Caco-2 (cell line): ENCODE measurements around the gene HOMER1. TPM values are rescaled to one million over a fixed set of nuclear protein-coding genes. Genes with fewer than 3 reads are reported as not detected.

Source experiments
- BruUV-seq: library from RNA; stranded (reverse); fragments of 400-500 nt; replicated peaks from 2 replicates; lab custom pipeline; 2021; lab: Mats Ljungman, UMichigan
- CTCF ChIA-PET: fragments of 300-600 bp; sonication (Branson Sonifier 250); formaldehyde crosslinking; loops from one replicate; lab custom pipeline; 2022; ENCODE audit warnings: antibody characterized with exemption; lab: Charles Lee
- POLR2A ChIA-PET: fragments of 300-600 bp; sonication (Branson Sonifier 250); formaldehyde crosslinking; loops from one replicate; lab custom pipeline; 2022; ENCODE audit warnings: antibody characterized with exemption; lab: Charles Lee
- DNase-seq, 2 experiments: peaks; one replicate each; pipeline versions ENCODE4 v3.0.0 to v3.0.0-alpha.2; 2020 to 2022
- H3K27me3 ChIP-seq: replicated peaks from 2 replicates; pipeline ENCODE4 v1.6.0; 2011; ENCODE audit warnings: low read length; ENCODE audit not compliant: control insufficient read depth, insufficient read depth
- H3K36me3 ChIP-seq: 2 replicates; pipeline ENCODE4 v1.5.1; 2011; ENCODE audit warnings: low read length; ENCODE audit not compliant: control insufficient read depth, insufficient read depth
- H3K4me1 ChIP-seq: fragments of 250-450 bp; sonication (Bioruptor Pico); 2 replicates; pipeline ENCODE4 v1.5.1; 2020; ENCODE audit warnings: mild to moderate bottlenecking
- H3K4me3 ChIP-seq: 2 replicates; pipeline ENCODE4 v1.5.1; 2011; ENCODE audit warnings: low read depth, mild to moderate bottlenecking, control low read depth, low read length
- H3K9me3 ChIP-seq: fragments of 250-450 bp; sonication (Bioruptor Pico); 2 replicates; pipeline ENCODE4 v1.5.1; 2020; ENCODE audit warnings: mild to moderate bottlenecking, moderate library complexity
- H3K27ac Mint-ChIP-seq: one replicate; pipeline ENCODE4 v1.8.0; 2022; ENCODE audit warnings: mixed read lengths; ENCODE audit not compliant: unreplicated experiment
- H3K27me3 Mint-ChIP-seq: one replicate; pipeline ENCODE4 v1.8.0; 2022; ENCODE audit warnings: mixed read lengths; ENCODE audit not compliant: insufficient read depth, unreplicated experiment
- H3K36me3 Mint-ChIP-seq: one replicate; pipeline ENCODE4 v1.8.0; 2022; ENCODE audit warnings: mild to moderate bottlenecking, mixed read lengths; ENCODE audit not compliant: insufficient read depth, unreplicated experiment
- H3K4me1 Mint-ChIP-seq: one replicate; pipeline ENCODE4 v1.8.0; 2022; ENCODE audit warnings: low read depth, mixed read lengths; ENCODE audit not compliant: unreplicated experiment
- H3K4me3 Mint-ChIP-seq: one replicate; pipeline ENCODE4 v1.8.0; 2022; ENCODE audit warnings: mild to moderate bottlenecking, moderate library complexity, mixed read lengths; ENCODE audit not compliant: unreplicated experiment
- H3K9me3 Mint-ChIP-seq: one replicate; pipeline ENCODE4 v1.8.0; 2022; ENCODE audit warnings: mixed read lengths; ENCODE audit not compliant: unreplicated experiment
- CTCF ChIP-seq, 2 experiments: fragments of 200-600 bp in 1 of 2; IDR thresholded peaks; 1 replicate in 1 of 2; 2 replicates in 1 of 2; pipeline versions ENCODE4 v1.5.1 to v1.8.0; 2011 to 2022; ENCODE audit warnings: antibody characterized with exemption in 1 of 2, control low read depth in 1 of 2, inconsistent platforms in 1 of 2, low read depth in 1 of 2, low read length in 1 of 2, mild to moderate bottlenecking in 1 of 2, moderate library complexity in 1 of 2; ENCODE audit not compliant: insufficient read depth in 1 of 2, severe bottlenecking in 1 of 2, unreplicated experiment in 1 of 2
- intact Hi-C: fragments of 100-400 bp; cut with micrococcal nuclease; formaldehyde crosslinking; loops from one replicate; pipeline ENCODE4 v1.10.0; 2022; ENCODE audit not compliant: unreplicated experiment
- total RNA-seq: library from RNA; stranded (reverse); gene quantifications from 2 replicates; pipeline ENCODE4 v1.2.3, GENCODE V29; 2022

The HOMER1 gene
- total RNA-seq, 1 experiment from 2014 or later = 22.2 TPM

GRCh38 chr5:79464695-79465332 lies 49.1 kb downstream of the HOMER1 start:
- peak in 1 of 2 experiments; percentile 11 for DNase-seq
- H3K27me3 ChIP-seq = no peaks in the 10 kb centered on the region
- peak; percentile 60 to 66 for TF ChIP-seq CTCF (IDR thresholded peaks at IDR 0.05; ENCODE audit: insufficient read depth in 1 of 2, low read depth in 1 of 2, low read length in 1 of 2, severe bottlenecking in 1 of 2, unreplicated experiment in 1 of 2)
- Mint-ChIP-seq H3K27me3 (no peaks in the 10 kb centered on the region), H3K4me1 (peaks cover 9% of the 10 kb centered on the region), H3K9me3 (no peaks in the 10 kb centered on the region), H3K27ac (no peak overlapping the region), H3K36me3 (no peaks in the 10 kb centered on the region), H3K4me3 (no peak overlapping the region)
- intact Hi-C loops = loop anchor here (1.0 to 2.0 kb wide), 4 partner anchors 130 to 440 kb away; no protein-coding TSS in a partner anchor
- no peaks in the 10 kb centered on the region for H3K36me3 ChIP-seq
- ChIA-PET POLR2A (no interaction called here), CTCF (no interaction called here)
- H3K4me3 ChIP-seq = no peak overlapping the region
- no peaks in the 10 kb centered on the region for H3K9me3 ChIP-seq
- no TSS peak for BruUV-seq
- H3K4me1 ChIP-seq = peaks cover 7% of the 10 kb centered on the region; the same call in 1 of the 2 replicates

GRCh38 chr5:79464278-79464677 lies 49.7 kb downstream of the HOMER1 start:
- H3K4me1 ChIP-seq = peaks cover 7% of the 10 kb centered on the region; the same call in 1 of the 2 replicates
- Mint-ChIP-seq H3K27ac (no peak overlapping the region), H3K27me3 (no peaks in the 10 kb centered on the region), H3K36me3 (no peaks in the 10 kb centered on the region), H3K4me3 (no peak overlapping the region), H3K4me1 (peaks cover 9% of the 10 kb centered on the region), H3K9me3 (no peaks in the 10 kb centered on the region)
- H3K36me3 ChIP-seq = no peaks in the 10 kb centered on the region
- no TSS peak for BruUV-seq
- no peak for TF ChIP-seq CTCF (IDR thresholded peaks at IDR 0.05; ENCODE audit: insufficient read depth in 1 of 2, low read depth in 1 of 2, low read length in 1 of 2, severe bottlenecking in 1 of 2, unreplicated experiment in 1 of 2)
- CTCF ChIA-PET = no interaction called here
- H3K27me3 ChIP-seq = no peaks in the 10 kb centered on the region
- intact Hi-C loops = loop anchor here (1.0 to 2.0 kb wide), 4 partner anchors 129 to 439 kb away; no protein-coding TSS in a partner anchor
- H3K9me3 ChIP-seq = no peaks in the 10 kb centered on the region
- no peak overlapping the region for H3K4me3 ChIP-seq
- POLR2A ChIA-PET = no interaction called here
- no peak for DNase-seq

- DNase-seq = no peak
- ChIA-PET CTCF (interaction anchor here (0.5 kb wide), 1 partner anchor 326 kb away, joined by 3 read pairs; no protein-coding TSS in a partner anchor), POLR2A (no interaction called here)
- no peak overlapping the region for H3K27ac Mint-ChIP-seq
- intact Hi-C loops = no loop called here
- H3K9me3 Mint-ChIP-seq = no peaks in the 10 kb centered on the region
- peaks cover 9% of the 10 kb centered on the region for H3K4me1 Mint-ChIP-seq
- no peak overlapping the region for H3K4me3 ChIP-seq
- no TSS peak for BruUV-seq
- TF ChIP-seq CTCF (IDR thresholded peaks at IDR 0.05; ENCODE audit: insufficient read depth in 1 of 2, low read depth in 1 of 2, low read length in 1 of 2, severe bottlenecking in 1 of 2, unreplicated experiment in 1 of 2) = no peak
- H3K4me3 Mint-ChIP-seq = no peak overlapping the region
- no peaks in the 10 kb centered on the region for H3K36me3 ChIP-seq
- no peaks in the 10 kb centered on the region for H3K27me3 Mint-ChIP-seq
- no peaks in the 10 kb centered on the region for H3K9me3 ChIP-seq
- no peaks in the 10 kb centered on the region for H3K36me3 Mint-ChIP-seq
- no peaks in the 10 kb centered on the region for H3K27me3 ChIP-seq
- H3K4me1 ChIP-seq = peaks cover 7% of the 10 kb centered on the region; the same call in 1 of the 2 replicates
Measured at GRCh38 chr5:79459626-79460025, 54.3 kb downstream of the HOMER1 start.
